ENCODE results near the gene RAPGEF6.
"Not testable (repeated sequence)": the region's sequence is repeated elsewhere in the genome, so short reads cannot be mapped to it uniquely, and the experiment has no call there.

RAPGEF6 gene

DNA sequence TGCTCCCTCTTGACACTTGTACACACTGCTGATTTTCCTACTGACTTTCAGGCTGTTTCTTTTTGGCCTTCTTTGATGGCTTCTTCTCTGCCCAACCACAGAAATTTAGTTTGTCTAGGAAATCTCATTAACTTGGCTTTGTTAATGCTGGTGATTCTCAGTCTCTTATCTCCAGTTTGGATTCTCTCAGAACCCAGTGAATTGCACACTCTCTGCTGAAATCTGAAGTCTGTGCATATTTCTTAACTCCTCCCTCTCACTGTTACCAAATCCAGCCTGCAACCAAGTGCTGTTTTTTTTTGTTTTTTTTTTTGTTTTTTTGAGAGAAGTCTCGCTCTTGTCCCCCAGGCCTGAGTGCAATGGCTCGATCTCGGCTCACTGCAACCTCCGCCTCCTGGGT lies 254.0 kb downstream of the RAPGEF6 start:
- Histone ChIP-seq H3K27me3 (ENCODE audit: insufficient read depth, poor library complexity, severe bottlenecking) (no peaks in the 10 kb centered on the region), H3K36me3 (ENCODE audit: low read depth) (peaks cover 10% of the 10 kb centered on the region), H3K4me3 (ENCODE audit: severe bottlenecking) (no peak overlapping the region), H3K9me3 (ENCODE audit: severe bottlenecking) (no peaks in the 10 kb centered on the region), H3K4me1 (ENCODE audit: insufficient read depth, poor library complexity, severe bottlenecking) (peaks cover 5% of the 10 kb centered on the region), H3K27ac (ENCODE audit: poor library complexity, severe bottlenecking) (no peak overlapping the region)
- DNase-seq (ENCODE audit: low spot score) (no peak), ATAC-seq (ENCODE audit: low read depth) (no peak)
- TF ChIP-seq, protein P1, sequence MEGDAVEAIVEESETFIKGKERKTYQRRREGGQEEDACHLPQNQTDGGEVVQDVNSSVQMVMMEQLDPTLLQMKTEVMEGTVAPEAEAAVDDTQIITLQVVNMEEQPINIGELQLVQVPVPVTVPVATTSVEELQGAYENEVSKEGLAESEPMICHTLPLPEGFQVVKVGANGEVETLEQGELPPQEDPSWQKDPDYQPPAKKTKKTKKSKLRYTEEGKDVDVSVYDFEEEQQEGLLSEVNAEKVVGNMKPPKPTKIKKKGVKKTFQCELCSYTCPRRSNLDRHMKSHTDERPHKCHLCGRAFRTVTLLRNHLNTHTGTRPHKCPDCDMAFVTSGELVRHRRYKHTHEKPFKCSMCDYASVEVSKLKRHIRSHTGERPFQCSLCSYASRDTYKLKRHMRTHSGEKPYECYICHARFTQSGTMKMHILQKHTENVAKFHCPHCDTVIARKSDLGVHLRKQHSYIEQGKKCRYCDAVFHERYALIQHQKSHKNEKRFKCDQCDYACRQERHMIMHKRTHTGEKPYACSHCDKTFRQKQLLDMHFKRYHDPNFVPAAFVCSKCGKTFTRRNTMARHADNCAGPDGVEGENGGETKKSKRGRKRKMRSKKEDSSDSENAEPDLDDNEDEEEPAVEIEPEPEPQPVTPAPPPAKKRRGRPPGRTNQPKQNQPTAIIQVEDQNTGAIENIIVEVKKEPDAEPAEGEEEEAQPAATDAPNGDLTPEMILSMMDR (IDR thresholded peaks at IDR 0.05; ENCODE audit: poor library complexity, severe bottlenecking): no peak

DNA sequence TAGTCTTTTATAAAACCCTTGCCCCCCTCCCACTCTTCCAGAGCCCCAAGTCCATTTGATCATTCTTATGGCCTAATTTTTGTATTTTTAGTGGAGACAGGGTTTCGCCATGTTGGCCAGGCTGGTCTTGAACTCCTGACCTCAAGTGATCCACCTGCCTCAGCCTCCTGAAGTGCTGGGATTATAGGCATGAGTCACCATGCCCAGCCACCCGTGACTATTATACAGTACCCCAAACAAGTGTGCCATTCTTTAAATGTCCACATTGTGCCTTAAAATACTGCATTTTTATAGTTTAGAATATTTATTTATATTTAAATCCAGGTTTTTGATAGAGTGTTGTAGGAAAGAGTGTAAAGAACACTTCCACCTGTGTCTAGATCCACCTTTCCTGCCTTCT lies 254.8 kb downstream of the RAPGEF6 start:
- DNase-seq (ENCODE audit: low spot score); H3K9me3 ChIP-seq (ENCODE audit: severe bottlenecking); H3K27ac ChIP-seq (ENCODE audit: poor library complexity, severe bottlenecking); H3K4me1 ChIP-seq (ENCODE audit: insufficient read depth, poor library complexity, severe bottlenecking); H3K36me3 ChIP-seq (ENCODE audit: low read depth); H3K4me3 ChIP-seq (ENCODE audit: severe bottlenecking); H3K27me3 ChIP-seq (ENCODE audit: insufficient read depth, poor library complexity, severe bottlenecking); ATAC-seq (ENCODE audit: low read depth): not testable (repeated sequence)

DNA sequence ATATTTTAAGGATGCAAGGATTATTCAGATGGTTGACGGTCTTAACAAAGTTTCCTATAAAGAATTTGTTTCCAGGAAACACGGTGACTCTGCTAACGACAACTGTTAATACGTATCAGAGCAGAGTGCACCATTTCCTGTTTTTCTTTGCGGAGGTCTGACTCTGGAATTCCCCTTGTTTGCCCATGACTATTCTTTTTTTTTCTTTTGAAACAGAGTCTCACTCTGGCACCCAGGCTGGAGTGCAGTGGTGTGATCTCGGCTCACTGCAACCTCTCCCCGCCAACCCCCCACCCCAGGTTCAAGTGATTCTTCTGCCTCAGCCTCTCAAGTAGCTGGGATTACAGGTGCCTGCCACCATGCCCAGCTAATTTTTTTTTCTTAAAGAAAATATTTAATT lies 255.3 kb downstream of the RAPGEF6 start:
- Histone ChIP-seq H3K36me3 (ENCODE audit: low read depth) (no peaks in the 10 kb centered on the region), H3K27ac (ENCODE audit: poor library complexity, severe bottlenecking) (no peak overlapping the region), H3K4me1 (ENCODE audit: insufficient read depth, poor library complexity, severe bottlenecking) (peaks cover 5% of the 10 kb centered on the region), H3K27me3 (ENCODE audit: insufficient read depth, poor library complexity, severe bottlenecking) (no peaks in the 10 kb centered on the region), H3K4me3 (ENCODE audit: severe bottlenecking) (no peak overlapping the region), H3K9me3 (ENCODE audit: severe bottlenecking) (no peaks in the 10 kb centered on the region)
- DNase-seq (ENCODE audit: low spot score) (no peak), ATAC-seq (ENCODE audit: low read depth) (no peak)
- TF ChIP-seq, protein P1 (IDR thresholded peaks at IDR 0.05; ENCODE audit: poor library complexity, severe bottlenecking): no peak

DNA sequence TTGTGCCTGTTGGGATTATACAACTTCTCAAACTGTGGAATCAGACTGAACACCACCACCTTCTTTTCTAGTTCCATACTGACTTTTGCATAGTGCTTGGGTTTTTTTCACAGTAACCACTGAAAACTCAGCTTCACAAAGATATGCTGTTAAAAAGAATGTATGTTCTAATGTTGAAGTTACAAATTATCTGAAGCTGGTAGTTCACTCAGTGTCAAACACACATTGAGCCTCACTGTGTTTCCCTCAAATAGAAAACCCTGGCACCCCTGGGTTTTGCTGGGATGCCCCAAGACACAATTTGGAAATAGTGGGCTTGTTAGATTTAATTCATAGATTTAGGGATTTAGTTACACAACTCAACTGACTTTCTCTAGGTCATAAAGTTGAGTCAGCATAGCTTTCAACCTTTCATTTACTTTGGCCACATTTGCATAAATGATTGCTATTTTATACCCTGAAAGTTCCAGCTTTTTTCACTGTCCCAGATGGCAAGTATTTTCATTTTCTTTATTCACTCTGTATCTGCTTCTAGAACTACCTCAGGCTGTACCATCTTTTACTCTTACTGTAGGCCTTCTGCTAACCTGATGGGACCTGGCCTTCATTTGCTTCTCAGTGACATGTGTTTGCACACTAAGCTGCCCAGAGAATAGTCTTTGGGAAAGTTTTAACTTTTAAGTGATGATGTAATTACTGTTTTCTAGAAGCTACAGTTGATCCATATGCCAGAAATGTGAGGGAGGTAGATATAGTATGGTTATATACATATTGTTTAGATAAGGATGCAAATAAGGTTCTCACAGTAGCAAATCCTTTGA lies 256.1 kb downstream of the RAPGEF6 start:
- H3K27me3 ChIP-seq (ENCODE audit: insufficient read depth, poor library complexity, severe bottlenecking): no peaks in the 10 kb centered on the region
- H3K36me3 ChIP-seq (ENCODE audit: low read depth): no peaks in the 10 kb centered on the region
- no peak overlapping the region for H3K4me3 ChIP-seq (ENCODE audit: severe bottlenecking)
- H3K9me3 ChIP-seq (ENCODE audit: severe bottlenecking): no peaks in the 10 kb centered on the region
- peaks cover 5% of the 10 kb centered on the region for H3K4me1 ChIP-seq (ENCODE audit: insufficient read depth, poor library complexity, severe bottlenecking)
- no peak for DNase-seq (ENCODE audit: low spot score)
- no peak overlapping the region for H3K27ac ChIP-seq (ENCODE audit: poor library complexity, severe bottlenecking)
- TF ChIP-seq, protein P1 (IDR thresholded peaks at IDR 0.05; ENCODE audit: poor library complexity, severe bottlenecking): no peak
- ATAC-seq (ENCODE audit: low read depth): no peak

DNA sequence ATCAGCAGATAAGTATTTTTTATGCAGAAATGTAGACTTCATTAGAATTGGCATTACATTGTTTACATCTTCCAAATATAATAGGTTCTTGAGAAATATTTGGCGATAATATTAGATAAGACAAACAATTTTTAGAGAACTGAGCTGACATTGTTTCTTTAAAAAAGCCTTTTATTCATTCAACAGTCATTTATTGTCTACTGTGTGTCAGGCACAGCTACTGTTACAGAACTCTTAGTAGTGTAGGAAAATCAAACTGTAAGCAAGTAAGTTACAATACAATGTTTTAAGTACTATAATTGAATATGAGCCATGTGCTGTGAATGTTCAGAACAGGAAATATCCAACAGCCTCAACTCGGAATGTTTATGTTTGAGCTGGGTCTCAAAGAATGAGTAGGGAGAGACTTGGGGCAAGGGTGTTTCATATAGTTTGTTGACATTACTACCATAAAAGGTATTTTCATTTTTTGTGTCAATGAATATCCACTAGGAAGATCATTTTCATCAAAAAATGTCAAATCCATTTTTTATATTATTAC lies 257.2 kb downstream of the RAPGEF6 start:
- ATAC-seq (ENCODE audit: low read depth): no peak
- Histone ChIP-seq H3K9me3 (ENCODE audit: severe bottlenecking) (no peaks in the 10 kb centered on the region), H3K4me3 (ENCODE audit: severe bottlenecking) (no peak overlapping the region), H3K4me1 (ENCODE audit: insufficient read depth, poor library complexity, severe bottlenecking) (peaks cover 5% of the 10 kb centered on the region), H3K36me3 (ENCODE audit: low read depth) (no peaks in the 10 kb centered on the region), H3K27me3 (ENCODE audit: insufficient read depth, poor library complexity, severe bottlenecking) (no peaks in the 10 kb centered on the region), H3K27ac (ENCODE audit: poor library complexity, severe bottlenecking) (no peak overlapping the region)
- DNase-seq (ENCODE audit: low spot score): no peak
- TF ChIP-seq, protein P1 (IDR thresholded peaks at IDR 0.05; ENCODE audit: poor library complexity, severe bottlenecking): no peak

Data from RWPE2 (cell line).